H9 (cell line): ENCODE data around the gene TNIK. TPM values are rescaled to one million over a fixed set of nuclear protein-coding genes. Genes with fewer than 3 reads are reported as not detected.

ENCODE experiments used
- DNase-seq: peaks from one replicate; pipeline ENCODE4 v3.0.0-alpha.2; 2017
- H2AFZ ChIP-seq: one replicate; pipeline ENCODE4 v1.6.1; 2013; ENCODE audit warnings: mild to moderate bottlenecking, low read length, control low read depth, moderate library complexity
- H2AK5ac ChIP-seq: 2 replicates; pipeline ENCODE4 v1.6.1; 2013; ENCODE audit warnings: low read length, control low read depth, mixed read lengths; ENCODE audit not compliant: insufficient read length
- H2BK120ac ChIP-seq: one replicate; pipeline ENCODE4 v1.6.1; 2013; ENCODE audit warnings: low read depth, mild to moderate bottlenecking, low read length, control low read depth, inconsistent platforms; ENCODE audit not compliant: poor library complexity, severe bottlenecking
- H2BK12ac ChIP-seq: 2 replicates; pipeline ENCODE4 v1.6.1; 2013; ENCODE audit warnings: low read length, control low read depth, mixed read lengths, low read depth; ENCODE audit not compliant: insufficient read length
- H2BK15ac ChIP-seq: 2 replicates; pipeline ENCODE4 v1.6.1; 2013; ENCODE audit warnings: low read depth, low read length, control low read depth
- H2BK20ac ChIP-seq: one replicate; pipeline ENCODE4 v1.6.1; 2013; ENCODE audit warnings: low read depth, mild to moderate bottlenecking, low read length, control low read depth, inconsistent platforms; ENCODE audit not compliant: poor library complexity, severe bottlenecking
- H2BK5ac ChIP-seq: 2 replicates; pipeline ENCODE4 v1.6.1; 2013; ENCODE audit warnings: low read length, control low read depth, mixed read lengths; ENCODE audit not compliant: insufficient read length
- H3K14ac ChIP-seq: 2 replicates; pipeline ENCODE4 v1.6.1; 2013; ENCODE audit warnings: low read length, control low read depth; ENCODE audit not compliant: insufficient read depth
- H3K18ac ChIP-seq: 2 replicates; pipeline ENCODE4 v1.6.1; 2013; ENCODE audit warnings: low read depth, mild to moderate bottlenecking, mixed read lengths, low read length, control low read depth; ENCODE audit not compliant: insufficient read length
- H3K23ac ChIP-seq: 2 replicates; pipeline ENCODE4 v1.6.1; 2013; ENCODE audit warnings: low read length, control low read depth, mixed read lengths, low read depth; ENCODE audit not compliant: insufficient read length
- H3K23me2 ChIP-seq: 2 replicates; pipeline ENCODE4 v1.6.1; 2013; ENCODE audit warnings: low read depth, mild to moderate bottlenecking, mixed read lengths, low read length, control low read depth; ENCODE audit not compliant: insufficient read length, poor library complexity, severe bottlenecking
- H3K27ac ChIP-seq: 2 replicates; pipeline ENCODE4 v1.5.1; 2013; ENCODE audit warnings: low read length, control low read depth, mixed read lengths, low read depth; ENCODE audit not compliant: insufficient read length
- H3K27me3 ChIP-seq: 2 replicates; pipeline ENCODE4 v1.6.1; 2013; ENCODE audit warnings: low read length, control low read depth, inconsistent platforms; ENCODE audit not compliant: insufficient read depth
- H3K4ac ChIP-seq: 2 replicates; pipeline ENCODE4 v1.6.1; 2013; ENCODE audit warnings: low read depth, mild to moderate bottlenecking, control low read depth, inconsistent platforms, low read length, moderate library complexity
- H3K4me1 ChIP-seq: 2 replicates; pipeline ENCODE4 v1.6.1; 2013; ENCODE audit warnings: low read length, control low read depth, inconsistent platforms; ENCODE audit not compliant: insufficient read depth
- H3K4me2 ChIP-seq: 2 replicates; pipeline ENCODE4 v1.6.1; 2013; ENCODE audit warnings: low read length, control low read depth, mixed read lengths; ENCODE audit not compliant: insufficient read length, insufficient read depth
- H3K56ac ChIP-seq: 2 replicates; pipeline ENCODE4 v1.6.1; 2013; ENCODE audit warnings: low read depth, mild to moderate bottlenecking, mixed read lengths, low read length, control low read depth; ENCODE audit not compliant: insufficient read length
- H3K79me1 ChIP-seq: 2 replicates; pipeline ENCODE4 v1.6.1; 2013; ENCODE audit warnings: low read depth, mild to moderate bottlenecking, moderate library complexity, low read length, control low read depth, inconsistent platforms; ENCODE audit not compliant: insufficient read depth, poor library complexity, severe bottlenecking
- H3K79me2 ChIP-seq: 2 replicates; pipeline ENCODE4 v1.6.1; 2013; ENCODE audit warnings: low read length, control low read depth, inconsistent platforms; ENCODE audit not compliant: insufficient read depth
- H3K9ac ChIP-seq: 2 replicates; pipeline ENCODE4 v1.6.1; 2013; ENCODE audit warnings: low read length, control low read depth, mixed read lengths; ENCODE audit not compliant: insufficient read length; ENCODE audit errors: extremely low read depth
- H3K9me3 ChIP-seq: one replicate; pipeline ENCODE4 v1.6.1; 2013; ENCODE audit warnings: low read depth, low read length, inconsistent platforms; ENCODE audit not compliant: control insufficient read depth
- H3T11ph ChIP-seq: one replicate; pipeline ENCODE4 v1.6.1; 2013; ENCODE audit warnings: mild to moderate bottlenecking, low read length, control low read depth, inconsistent platforms
- H4K20me1 ChIP-seq: one replicate; pipeline ENCODE4 v1.6.1; 2013; ENCODE audit not compliant: control insufficient read depth, insufficient read length, insufficient read depth
- H4K5ac ChIP-seq: 2 replicates; pipeline ENCODE4 v1.6.1; 2013; ENCODE audit warnings: low read depth, mild to moderate bottlenecking, mixed read lengths, low read length, control low read depth; ENCODE audit not compliant: insufficient read length
- H4K8ac ChIP-seq: replicated peaks from 2 replicates; pipeline ENCODE4 v1.6.1; 2013; ENCODE audit warnings: low read length, control low read depth, mixed read lengths, low read depth; ENCODE audit not compliant: insufficient read length
- H4K91ac ChIP-seq: 2 replicates; pipeline ENCODE4 v1.6.1; 2013; ENCODE audit warnings: low read depth, mild to moderate bottlenecking, moderate library complexity, mixed read lengths, low read length, control low read depth; ENCODE audit not compliant: insufficient read length
- H3K27ac Mint-ChIP-seq, 3 experiments: 2 replicates in 2 of 3; 3 replicates in 1 of 3; pipeline ENCODE4 v1.8.0; 2020 to 2021; ENCODE audit warnings: mixed read lengths in 3 of 3, mild to moderate bottlenecking in 1 of 3, moderate library complexity in 1 of 3
- H3K27me3 Mint-ChIP-seq: 2 replicates; pipeline ENCODE4 v1.8.0; 2021; ENCODE audit warnings: low read depth, mild to moderate bottlenecking, moderate library complexity, mixed read lengths
- H3K36me3 Mint-ChIP-seq, 3 experiments: 2 replicates in 2 of 3; 3 replicates in 1 of 3; pipeline ENCODE4 v1.8.0; 2020 to 2021; ENCODE audit warnings: low read depth in 3 of 3, mixed read lengths in 3 of 3; ENCODE audit not compliant: insufficient read depth in 1 of 3
- H3K4me1 Mint-ChIP-seq, 2 experiments: 2 replicates each; pipeline ENCODE4 v1.8.0; 2020; ENCODE audit warnings: mixed read lengths in 2 of 2
- H3K4me3 Mint-ChIP-seq, 2 experiments: 2 replicates in 1 of 2; 3 replicates in 1 of 2; pipeline ENCODE4 v1.8.0; 2020 to 2021; ENCODE audit warnings: mild to moderate bottlenecking in 2 of 2, mixed read lengths in 2 of 2, moderate library complexity in 1 of 2
- H3K9me3 Mint-ChIP-seq, 2 experiments: 2 replicates in 1 of 2; 3 replicates in 1 of 2; pipeline ENCODE4 v1.8.0; 2020; ENCODE audit warnings: mild to moderate bottlenecking in 2 of 2, mixed read lengths in 2 of 2, moderate library complexity in 1 of 2
- WGBS: extraction: QIAGEN DNeasy Blood & Tissue Kit; methylation state at CpG from one replicate; pipeline ENCODE4 v1.1.7; 2013; ENCODE audit warnings: missing lambda C conversion rate, low lambda C conversion rate, mixed read lengths; ENCODE audit not compliant: insufficient read length; ENCODE audit errors: extremely low coverage; 5-methylcytosine and 5-hydroxymethylcytosine counted together
- total RNA-seq: library from RNA; stranded (reverse); gene quantifications from 2 replicates; pipeline ENCODE4 v1.2.1, GENCODE V29; 2021
- TF ChIP-seq, protein P1 (sequence below): fragments of 200-600 bp; sonication (generic); conservative IDR thresholded peaks from 3 replicates; pipeline ENCODE4 v1.8.0; 2021; ENCODE audit warnings: antibody characterized with exemption, mild to moderate bottlenecking

TNIK gene
- total RNA-seq, 1 experiment from 2014 or later = 15.9 TPM

DNA sequence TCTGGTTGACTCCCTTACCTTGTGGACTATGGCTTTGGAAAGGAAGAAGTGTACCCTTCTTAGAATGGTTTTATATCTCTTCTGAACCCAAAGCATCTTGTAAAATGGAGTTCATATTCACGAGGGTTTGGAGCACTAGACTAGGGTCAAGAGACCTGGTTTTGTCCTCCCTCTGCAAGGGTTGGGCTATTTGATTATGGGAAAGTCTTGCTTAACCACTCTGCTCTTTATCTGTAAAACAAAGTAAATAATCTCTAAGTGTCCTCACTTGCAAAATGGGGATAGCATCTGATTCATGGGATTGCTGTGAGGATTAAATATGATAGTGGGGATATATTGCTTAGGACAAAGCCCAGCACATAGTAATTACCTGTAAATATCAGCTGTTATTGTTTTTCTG, 415.8 kb downstream of the TNIK start:
- no peak overlapping the region for H3K14ac ChIP-seq
- no peak overlapping the region for H3K9ac ChIP-seq
- H4K20me1 ChIP-seq = no peaks in the 10 kb centered on the region
- no peak overlapping the region for H3K4me2 ChIP-seq
- no peaks in the 10 kb centered on the region for H3K79me1 ChIP-seq
- no peak overlapping the region for H2BK120ac ChIP-seq
- H3K18ac ChIP-seq = no peak overlapping the region
- H3K4me1 ChIP-seq = no peaks in the 10 kb centered on the region
- no peaks in the 10 kb centered on the region for H3K27me3 Mint-ChIP-seq
- DNase-seq = no peak
- H2BK12ac ChIP-seq = no peak overlapping the region
- H2AFZ ChIP-seq = no peak overlapping the region
- no peak overlapping the region for H4K91ac ChIP-seq
- no peak overlapping the region for H2BK5ac ChIP-seq
- H3K9me3 Mint-ChIP-seq = no peaks in the 10 kb centered on the region
- no peak overlapping the region for H4K5ac ChIP-seq
- no peak overlapping the region for H3K56ac ChIP-seq
- peaks cover 12 to 13% of the 10 kb centered on the region in 2 experiments for H3K4me1 Mint-ChIP-seq
- H3K27ac Mint-ChIP-seq = no peak overlapping the region
- no peak overlapping the region for H4K8ac ChIP-seq
- H3T11ph ChIP-seq = no peak overlapping the region
- H3K23ac ChIP-seq = no peak overlapping the region
- H2BK15ac ChIP-seq = no peak overlapping the region
- no CpG with 5 or more reads among the region's 1 CpG for WGBS
- H3K27me3 ChIP-seq = no peaks in the 10 kb centered on the region
- H3K23me2 ChIP-seq = no peaks in the 10 kb centered on the region
- H2BK20ac ChIP-seq = no peak overlapping the region
- H3K9me3 ChIP-seq = no peaks in the 10 kb centered on the region
- H3K79me2 ChIP-seq = no peaks in the 10 kb centered on the region
- TF ChIP-seq, protein P1, sequence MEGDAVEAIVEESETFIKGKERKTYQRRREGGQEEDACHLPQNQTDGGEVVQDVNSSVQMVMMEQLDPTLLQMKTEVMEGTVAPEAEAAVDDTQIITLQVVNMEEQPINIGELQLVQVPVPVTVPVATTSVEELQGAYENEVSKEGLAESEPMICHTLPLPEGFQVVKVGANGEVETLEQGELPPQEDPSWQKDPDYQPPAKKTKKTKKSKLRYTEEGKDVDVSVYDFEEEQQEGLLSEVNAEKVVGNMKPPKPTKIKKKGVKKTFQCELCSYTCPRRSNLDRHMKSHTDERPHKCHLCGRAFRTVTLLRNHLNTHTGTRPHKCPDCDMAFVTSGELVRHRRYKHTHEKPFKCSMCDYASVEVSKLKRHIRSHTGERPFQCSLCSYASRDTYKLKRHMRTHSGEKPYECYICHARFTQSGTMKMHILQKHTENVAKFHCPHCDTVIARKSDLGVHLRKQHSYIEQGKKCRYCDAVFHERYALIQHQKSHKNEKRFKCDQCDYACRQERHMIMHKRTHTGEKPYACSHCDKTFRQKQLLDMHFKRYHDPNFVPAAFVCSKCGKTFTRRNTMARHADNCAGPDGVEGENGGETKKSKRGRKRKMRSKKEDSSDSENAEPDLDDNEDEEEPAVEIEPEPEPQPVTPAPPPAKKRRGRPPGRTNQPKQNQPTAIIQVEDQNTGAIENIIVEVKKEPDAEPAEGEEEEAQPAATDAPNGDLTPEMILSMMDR = no peak
- no peak overlapping the region for H2AK5ac ChIP-seq
- no peak overlapping the region for H3K4me3 Mint-ChIP-seq
- no peak overlapping the region for H3K27ac ChIP-seq
- H3K4ac ChIP-seq = no peak overlapping the region
- no peaks in the 10 kb centered on the region for H3K36me3 Mint-ChIP-seq
